Measurements from ENCODE around the gene MSH5. TPM values are rescaled to one million over a fixed set of nuclear protein-coding genes. Genes with fewer than 3 reads are reported as not detected.
"Not testable (repeated sequence)": the region's sequence is repeated elsewhere in the genome, so short reads cannot be mapped to it uniquely, and the experiment has no call there.

MSH5 gene
- total RNA-seq, 1 experiment from 2014 or later: 13.4 TPM

- Histone ChIP-seq H3K27me3 (no peaks in the 10 kb centered on the region), H3K36me3 (peaks cover 31% of the 10 kb centered on the region), H3K4me3 (no peak overlapping the region), H3K9me3 (replicated peaks) (no peaks in the 10 kb centered on the region), H3K27ac (no peak overlapping the region), H3K4me1 (peaks cover 3% of the 10 kb centered on the region; the same call in 1 of the 2 replicates)
- DNase-seq: no peak
Observed at GRCh38 chr6:31780507-31781243, 40.9 kb downstream of the MSH5 start.

- no peak overlapping the region for H3K27ac ChIP-seq
- H3K36me3 ChIP-seq: peaks cover 31% of the 10 kb centered on the region
- no peak overlapping the region for H3K4me3 ChIP-seq
- peaks cover 3% of the 10 kb centered on the region; the same call in 1 of the 2 replicates for H3K4me1 ChIP-seq
- no peak for DNase-seq
- H3K9me3 ChIP-seq (replicated peaks): no peaks in the 10 kb centered on the region
- H3K27me3 ChIP-seq: no peaks in the 10 kb centered on the region
Observed at GRCh38 chr6:31781244-31782125, 41.7 kb downstream of the MSH5 start.

- no peak for DNase-seq
- Histone ChIP-seq H3K4me1 (no peaks in the 10 kb centered on the region; the same call in 1 of the 2 replicates), H3K36me3 (peaks cover 31% of the 10 kb centered on the region), H3K27ac (no peak overlapping the region), H3K27me3 (no peaks in the 10 kb centered on the region), H3K9me3 (replicated peaks) (no peaks in the 10 kb centered on the region), H3K4me3 (no peak overlapping the region)
Observed at GRCh38 chr6:31782126-31782855, 42.5 kb downstream of the MSH5 start.

GRCh38 chr6:31784098-31784925 is 44.5 kb downstream of the MSH5 start:
- no peaks in the 10 kb centered on the region for H3K27me3 ChIP-seq
- no peaks in the 10 kb centered on the region for H3K9me3 ChIP-seq (replicated peaks)
- H3K4me1 ChIP-seq: no peaks in the 10 kb centered on the region
- H3K36me3 ChIP-seq: peaks cover 37% of the 10 kb centered on the region
- DNase-seq: no peak
- H3K27ac ChIP-seq: no peak overlapping the region
- H3K4me3 ChIP-seq: no peak overlapping the region

- H3K9me3 ChIP-seq (replicated peaks): no peaks in the 10 kb centered on the region
- no peaks in the 10 kb centered on the region for H3K27me3 ChIP-seq
- no peak overlapping the region for H3K27ac ChIP-seq
- H3K4me1 ChIP-seq: no peaks in the 10 kb centered on the region
- H3K4me3 ChIP-seq: no peak overlapping the region
- no peak for DNase-seq
- H3K36me3 ChIP-seq: peaks cover 40% of the 10 kb centered on the region
Observed at GRCh38 chr6:31785475-31785874, 45.7 kb downstream of the MSH5 start.

GRCh38 chr6:31791324-31792089 is 51.7 kb downstream of the MSH5 start:
- Histone ChIP-seq H3K27ac (no peak overlapping the region), H3K9me3 (replicated peaks) (no peaks in the 10 kb centered on the region), H3K27me3 (no peaks in the 10 kb centered on the region), H3K4me3 (no peak overlapping the region), H3K4me1 (no peaks in the 10 kb centered on the region), H3K36me3 (peaks cover 38% of the 10 kb centered on the region)
- DNase-seq: peak; percentile 52 to 70

- Histone ChIP-seq H3K36me3 (peaks cover 38% of the 10 kb centered on the region), H3K9me3 (replicated peaks) (no peaks in the 10 kb centered on the region), H3K27me3 (no peaks in the 10 kb centered on the region), H3K4me3 (no peak overlapping the region), H3K27ac (no peak overlapping the region), H3K4me1 (no peaks in the 10 kb centered on the region)
- DNase-seq: no peak
Observed at GRCh38 chr6:31792090-31792374, 52.2 kb downstream of the MSH5 start.

GRCh38 chr6:31792761-31793171 is 53.0 kb downstream of the MSH5 start:
- H3K27ac ChIP-seq: no peak overlapping the region
- H3K36me3 ChIP-seq: peaks cover 38% of the 10 kb centered on the region
- H3K27me3 ChIP-seq: no peaks in the 10 kb centered on the region
- H3K9me3 ChIP-seq (replicated peaks): no peaks in the 10 kb centered on the region
- no peak overlapping the region for H3K4me3 ChIP-seq
- DNase-seq: no peak
- no peaks in the 10 kb centered on the region for H3K4me1 ChIP-seq

GRCh38 chr6:31793927-31794245 is 54.1 kb downstream of the MSH5 start:
- not testable (repeated sequence) for H3K27me3 ChIP-seq; H3K9me3 ChIP-seq (replicated peaks); H3K27ac ChIP-seq; DNase-seq; H3K4me1 ChIP-seq
- peaks cover 35% of the 10 kb centered on the region for H3K36me3 ChIP-seq
- H3K4me3 ChIP-seq: peak overlapping the region; percentile 88

GRCh38 chr6:31794294-31794865 is 54.6 kb downstream of the MSH5 start:
- Histone ChIP-seq H3K27ac (peak overlapping the region; percentile 84), H3K36me3 (peaks cover 30% of the 10 kb centered on the region)
- no peak for DNase-seq

GRCh38 chr6:31794866-31795615 is 55.2 kb downstream of the MSH5 start:
- Histone ChIP-seq H3K9me3 (replicated peaks) (no peaks in the 10 kb centered on the region), H3K4me3 (peak overlapping the region; percentile 88), H3K27ac (peak overlapping the region; percentile 84), H3K27me3 (no peaks in the 10 kb centered on the region), H3K36me3 (peaks cover 25% of the 10 kb centered on the region), H3K4me1 (no peaks in the 10 kb centered on the region)
- DNase-seq: peak; percentile 47 to 53

More at GRCh38 chr6:31794294-31794865, 54.6 kb downstream of the MSH5 start:
- no peaks in the 10 kb centered on the region for H3K27me3 ChIP-seq
- H3K4me1 ChIP-seq: no peaks in the 10 kb centered on the region
- peak overlapping the region; percentile 88 for H3K4me3 ChIP-seq
- H3K9me3 ChIP-seq (replicated peaks): no peaks in the 10 kb centered on the region

GRCh38 chr6:31795616-31796298 is 56.0 kb downstream of the MSH5 start, which contains the start of gene VARS1:
Gene VARS1 (minus strand): TSS chr6:31795752. CDS start chr6:31795217, 535 bp downstream.
- peak within 1 kb of the TSS; percentile 88 for H3K4me3 ChIP-seq
- no peaks in the 10 kb centered on the region for H3K9me3 ChIP-seq (replicated peaks)
- peaks cover 20% of the 10 kb centered on the region for H3K36me3 ChIP-seq
- no peaks in the 10 kb centered on the region for H3K27me3 ChIP-seq
- H3K27ac ChIP-seq: peak within 1 kb of the TSS; percentile 84
- no peaks in the 10 kb centered on the region for H3K4me1 ChIP-seq
- DNase-seq: peak; percentile 91 to 92
